ENCODE results near the gene MXI1. TPM values are rescaled to one million over a fixed set of nuclear protein-coding genes. Genes with fewer than 3 reads are reported as not detected.

MXI1 gene
- 34.0 TPM for total RNA-seq

- peak; percentile 78 for DNase-seq (ENCODE audit: low spot score)
These were observed at the start of gene MXI1 for GRCh38 chr10:110207011-110207804. Gene MXI1, plus strand, starts transcription at chr10:110207605. Its CDS starts 204 bp downstream, at chr10:110207809.

GRCh38 chr10:110158051-110159005, 49.1 kb upstream of the MXI1 start:
- DNase-seq (ENCODE audit: low spot score) = peak; percentile 14

GRCh38 chr10:110160081-110160480, 47.3 kb upstream of the MXI1 start:
- no peak for DNase-seq (ENCODE audit: low spot score)

DNA sequence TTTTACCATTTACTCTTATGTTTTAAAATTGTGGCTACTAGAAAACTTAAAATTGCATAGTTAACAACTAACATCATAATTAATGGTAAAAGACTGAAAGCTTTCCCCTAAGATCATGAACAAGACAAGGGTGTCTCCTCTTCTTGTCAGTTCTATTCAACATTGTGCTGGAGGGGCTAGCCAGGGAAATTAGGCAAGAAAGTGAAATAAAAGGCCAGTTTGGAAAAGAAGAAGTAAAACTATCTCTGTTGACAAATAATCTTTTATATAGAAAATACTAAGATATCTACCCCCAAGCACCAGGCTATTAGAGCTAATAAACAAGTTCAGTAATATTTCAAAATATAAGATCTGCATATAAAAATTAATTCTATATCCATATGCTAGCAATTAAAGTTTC, 46.9 kb upstream of the MXI1 start:
- no peak for DNase-seq (ENCODE audit: low spot score)

DNA sequence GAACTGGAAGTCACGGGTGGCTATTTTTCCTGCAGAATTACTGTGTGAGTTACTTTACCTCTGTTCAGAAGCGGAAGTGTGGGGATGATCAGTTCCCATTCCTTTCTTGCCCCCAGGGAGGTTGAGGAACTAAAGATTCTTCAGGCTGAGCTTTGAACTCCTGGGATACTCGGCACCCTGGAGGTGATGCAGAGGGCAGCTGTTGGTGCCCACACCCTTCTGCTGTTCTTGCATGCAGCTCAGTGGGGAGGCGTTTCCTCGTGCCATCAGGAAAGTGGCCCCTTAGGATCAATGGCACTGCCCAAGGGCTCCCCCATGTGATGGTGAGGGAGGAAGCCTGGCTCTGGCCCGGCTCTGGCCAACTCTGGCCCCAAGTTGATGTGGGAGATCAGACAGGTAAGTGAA, 44.7 kb upstream of the MXI1 start:
- no peak for DNase-seq (ENCODE audit: low spot score)

GRCh38 chr10:110163192-110163773, 44.1 kb upstream of the MXI1 start:
- DNase-seq (ENCODE audit: low spot score) = no peak

DNA sequence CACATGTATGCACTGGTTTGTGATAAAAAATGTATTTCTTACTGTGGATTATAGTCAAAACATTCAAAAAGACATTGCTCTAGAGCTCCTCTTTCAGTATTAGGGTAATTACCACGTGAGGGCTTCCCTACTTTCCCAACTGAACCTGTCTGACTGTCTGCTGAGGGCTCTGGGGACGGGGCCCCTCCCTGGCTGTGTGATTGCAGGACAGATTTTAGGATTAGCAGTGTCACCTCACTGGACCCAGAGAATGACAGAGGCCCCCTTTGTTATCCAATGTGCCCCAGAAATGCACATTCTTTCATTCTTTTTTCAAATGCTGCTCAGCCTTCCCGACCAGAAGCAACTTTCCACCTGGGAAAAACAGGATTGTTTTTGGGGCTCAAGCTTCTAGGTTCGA, 43.6 kb upstream of the MXI1 start:
- DNase-seq (ENCODE audit: low spot score) = no peak

DNA sequence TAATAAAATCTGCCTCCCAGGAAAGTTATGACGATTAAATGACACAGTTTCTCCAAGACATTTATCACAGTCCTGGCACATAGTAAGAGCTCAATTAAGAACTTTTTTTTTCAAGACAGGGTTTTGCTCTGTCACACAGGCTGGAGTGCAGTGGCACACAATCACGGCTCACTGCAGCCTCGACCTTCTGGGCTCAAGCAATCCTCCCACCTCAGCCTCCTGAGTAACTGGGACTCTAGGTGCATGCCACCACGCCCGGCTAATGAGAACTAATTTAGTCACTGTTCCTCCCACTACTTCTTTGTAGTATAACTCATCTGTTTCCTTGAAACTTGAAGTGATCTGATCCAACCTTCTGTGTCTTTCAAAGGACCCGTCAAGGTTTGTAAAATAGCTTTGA, 42.2 kb upstream of the MXI1 start:
- DNase-seq (ENCODE audit: low spot score) = no peak

DNA sequence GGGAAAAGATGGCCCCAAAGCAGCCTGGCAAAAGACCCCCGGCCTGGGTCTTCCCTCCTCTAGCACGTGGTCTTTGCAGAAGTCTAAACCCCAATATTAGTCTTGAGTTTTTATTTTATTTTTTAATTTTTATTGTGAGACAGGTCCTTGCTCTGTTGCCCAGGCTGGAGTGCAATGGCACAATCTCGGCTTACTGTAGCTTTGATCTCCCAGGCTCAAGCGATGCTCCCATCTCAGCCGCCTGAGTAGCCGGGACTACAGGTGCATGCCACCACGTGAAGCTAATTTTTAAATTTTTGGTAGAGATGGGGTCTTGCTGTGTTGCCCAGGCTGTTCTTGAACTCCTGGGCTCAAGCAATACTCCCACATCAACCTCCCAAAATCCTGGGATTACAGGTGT, 40.3 kb upstream of the MXI1 start:
- DNase-seq (ENCODE audit: low spot score) = no peak

DNA sequence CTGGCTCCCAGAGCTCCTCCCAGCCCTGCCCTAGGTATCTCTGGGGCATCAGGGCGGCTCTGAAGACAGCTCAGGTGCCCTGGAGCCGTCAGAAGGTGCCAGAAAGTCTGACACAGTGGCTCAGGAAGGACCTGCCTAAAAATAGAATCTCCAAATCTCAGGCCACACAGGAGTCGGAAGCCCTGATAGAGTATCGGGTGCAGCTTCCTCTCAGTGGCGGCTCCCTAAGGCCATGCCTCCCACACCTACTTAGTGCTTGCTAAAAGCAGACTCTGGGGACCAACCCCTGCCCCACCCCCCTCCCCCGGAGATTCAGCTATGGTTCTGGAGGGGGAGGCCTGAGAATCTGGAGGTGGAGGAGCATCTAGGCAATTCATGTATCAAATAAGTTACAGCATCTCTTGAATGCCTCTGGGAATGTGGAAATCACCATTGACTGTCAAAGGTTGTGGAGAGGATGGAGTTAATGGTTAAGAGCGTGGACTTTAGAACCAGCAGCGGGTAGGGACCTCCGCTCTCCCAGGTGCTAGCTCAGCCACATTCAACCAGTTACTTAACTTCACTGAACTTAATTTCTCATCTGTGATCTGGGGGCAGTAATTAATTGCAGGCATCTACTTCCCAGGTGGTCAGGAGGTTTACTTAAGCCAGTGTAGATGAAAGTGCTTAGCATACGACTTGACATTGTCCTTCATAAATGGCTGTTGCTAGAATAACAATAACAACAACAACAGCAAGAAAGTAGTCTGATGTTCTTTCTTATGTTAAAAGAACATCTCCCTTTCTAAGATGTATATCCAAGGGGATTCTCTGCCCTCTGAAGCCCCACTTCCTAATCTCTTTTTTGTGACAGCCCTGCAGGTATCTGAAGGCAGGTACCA, 38.6 kb upstream of the MXI1 start:
- DNase-seq (ENCODE audit: low spot score) = no peak

DNA sequence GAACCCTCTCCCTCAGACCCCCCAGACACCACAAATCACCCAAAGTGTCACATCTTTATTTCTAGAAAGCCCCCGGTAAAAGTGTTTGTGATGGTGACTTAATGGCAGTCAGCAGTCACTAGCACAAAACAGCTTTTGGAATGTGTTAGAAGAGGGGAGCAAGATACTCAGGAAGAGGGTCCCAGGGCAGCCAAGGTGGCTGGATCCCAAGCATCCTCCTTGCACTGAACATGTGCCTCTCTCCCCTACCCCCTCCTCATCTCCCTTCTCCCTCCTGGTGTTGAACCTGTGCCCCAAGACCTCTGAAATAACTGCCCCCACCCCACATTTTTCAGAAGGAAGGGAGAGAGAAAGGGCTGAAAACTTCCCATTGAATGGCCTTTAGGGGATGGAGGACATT, 37.8 kb upstream of the MXI1 start:
- DNase-seq (ENCODE audit: low spot score) = no peak

DNA sequence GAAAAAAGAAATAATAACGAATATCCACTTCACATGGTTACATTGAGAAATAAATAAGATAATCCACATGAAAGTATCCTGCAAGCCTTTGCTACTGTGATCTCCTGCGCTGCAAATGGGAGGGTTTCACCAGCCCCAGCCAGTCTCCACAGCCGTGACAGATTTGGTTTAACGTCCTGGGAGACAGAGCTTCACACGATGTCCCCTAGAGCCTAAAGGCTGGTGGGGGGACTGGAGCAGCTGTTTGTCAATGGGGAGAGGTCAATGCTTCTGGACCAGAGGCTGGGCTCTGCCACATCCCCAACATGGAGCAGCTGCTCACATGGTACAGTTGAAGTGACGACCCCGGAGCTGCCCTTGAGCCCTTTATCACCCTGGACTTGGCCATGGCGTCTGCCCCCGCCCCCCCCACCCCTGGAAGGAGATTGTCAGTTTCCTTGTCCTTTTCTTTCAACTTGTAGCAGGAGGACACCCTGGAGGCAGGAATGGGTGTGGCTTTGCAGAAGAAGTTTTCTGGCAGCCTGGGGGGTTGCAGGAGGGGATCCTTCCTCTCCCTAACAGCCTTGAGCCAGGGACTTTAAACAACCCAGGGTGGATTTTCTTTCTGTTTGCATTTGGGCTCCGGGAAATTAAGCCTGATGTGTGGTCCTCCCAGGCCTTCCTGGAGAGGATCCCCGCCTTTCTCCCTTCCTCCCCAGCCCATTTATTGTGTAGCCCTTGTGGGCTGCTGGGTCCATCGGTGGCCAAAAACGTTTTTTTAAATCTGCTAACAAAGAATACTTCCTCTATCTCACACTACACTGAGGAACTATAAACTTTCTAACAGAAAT, 37.0 kb upstream of the MXI1 start:
- no peak for DNase-seq (ENCODE audit: low spot score)

DNA sequence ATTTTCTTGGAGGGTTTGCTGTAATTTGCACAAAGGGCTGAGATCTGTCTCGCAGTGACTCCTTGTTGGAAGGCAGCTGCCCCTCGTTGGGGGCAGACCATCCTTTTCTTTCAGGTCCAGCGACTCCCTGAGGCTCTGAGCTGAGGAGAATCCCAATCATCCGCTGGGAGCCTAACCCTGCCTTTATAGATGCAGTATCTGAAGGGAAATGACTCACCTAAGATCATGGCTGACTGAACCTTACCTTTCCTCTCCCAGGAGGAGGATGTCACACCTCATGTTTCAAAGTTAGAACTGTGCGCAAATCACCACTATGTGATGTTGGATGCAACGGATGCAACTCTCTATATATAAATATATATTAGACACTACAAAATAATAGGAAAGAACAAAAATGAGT, 36.4 kb upstream of the MXI1 start:
- DNase-seq (ENCODE audit: low spot score) = no peak

- DNase-seq (ENCODE audit: low spot score) = no peak
These were observed 35.2 kb upstream of the MXI1 start for GRCh38 chr10:110172155-110172554.

DNA sequence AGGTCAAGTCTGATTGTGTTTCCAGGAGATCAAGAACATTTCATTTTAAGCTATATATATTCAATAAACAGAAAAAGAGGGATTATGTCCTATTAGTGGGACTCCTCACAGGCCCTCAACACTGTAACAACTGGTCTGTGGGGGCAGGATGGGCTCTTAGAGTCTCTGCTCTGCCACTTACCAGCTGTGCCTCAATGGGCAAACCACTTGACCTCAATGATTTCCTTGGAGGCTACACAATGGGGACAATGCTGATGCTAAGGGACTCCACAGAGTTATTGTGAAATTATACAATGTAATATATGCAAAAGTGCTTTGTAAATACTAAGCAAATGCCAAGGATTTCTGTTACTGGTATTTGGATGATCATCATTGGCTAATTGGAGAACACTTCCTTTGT, 33.2 kb upstream of the MXI1 start:
- DNase-seq (ENCODE audit: low spot score) = no peak

DNA sequence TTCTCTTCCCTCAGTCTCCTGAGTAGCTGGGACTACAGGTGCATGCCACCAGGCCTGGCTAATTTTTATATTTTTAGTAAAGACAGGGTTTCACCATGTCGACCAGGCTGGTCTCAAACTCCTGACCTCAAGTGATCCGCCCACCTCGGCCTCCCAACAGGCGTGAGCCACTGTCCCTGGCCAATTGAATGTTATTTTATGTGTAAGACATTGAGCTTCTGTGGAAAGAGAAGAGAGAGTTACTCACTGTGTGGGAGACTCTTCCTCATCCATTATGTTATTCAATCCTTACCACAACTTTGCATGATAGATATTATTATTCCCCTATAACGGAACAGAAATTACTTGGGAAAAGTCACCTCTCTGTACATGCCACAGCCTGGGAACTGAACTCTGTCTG, 32.6 kb upstream of the MXI1 start:
- no peak for DNase-seq (ENCODE audit: low spot score)

- no peak for DNase-seq (ENCODE audit: low spot score)
These were observed 32.0 kb upstream of the MXI1 start for GRCh38 chr10:110175406-110175805.

GRCh38 chr10:110176141-110177030, 31.0 kb upstream of the MXI1 start:
- no peak for DNase-seq (ENCODE audit: low spot score)

- DNase-seq (ENCODE audit: low spot score) = no peak
These were observed 28.2 kb upstream of the MXI1 start for GRCh38 chr10:110179220-110179619.

- no peak for DNase-seq (ENCODE audit: low spot score)
These were observed 26.0 kb upstream of the MXI1 start for GRCh38 chr10:110181451-110181850.

All from ureter (tissue), 1 donor.